Measurements from ENCODE around the gene LDB3.

- no peak for TF ChIP-seq POLR2AphosphoS5 (IDR thresholded peaks at IDR 0.05)
- TF ChIP-seq CTCF (IDR thresholded peaks at IDR 0.05), result no peak
- TF ChIP-seq POLR2A (IDR thresholded peaks at IDR 0.05), result no peak
- no peak for TF ChIP-seq EP300 (IDR thresholded peaks at IDR 0.05)
These were observed 38.1 kb downstream of the LDB3 start for GRCh38 chr10:86706401-86706841.
